ENCODE data around the gene CSRP2. TPM values are rescaled to one million over a fixed set of nuclear protein-coding genes. Genes with fewer than 3 reads are reported as not detected.
A peak's percentile ranks its signal among the peaks of the same experiment; 100 is the strongest.

Gene CSRP2
- total RNA-seq = 10 to 100 TPM; 75.0 to 93.5 TPM

DNA sequence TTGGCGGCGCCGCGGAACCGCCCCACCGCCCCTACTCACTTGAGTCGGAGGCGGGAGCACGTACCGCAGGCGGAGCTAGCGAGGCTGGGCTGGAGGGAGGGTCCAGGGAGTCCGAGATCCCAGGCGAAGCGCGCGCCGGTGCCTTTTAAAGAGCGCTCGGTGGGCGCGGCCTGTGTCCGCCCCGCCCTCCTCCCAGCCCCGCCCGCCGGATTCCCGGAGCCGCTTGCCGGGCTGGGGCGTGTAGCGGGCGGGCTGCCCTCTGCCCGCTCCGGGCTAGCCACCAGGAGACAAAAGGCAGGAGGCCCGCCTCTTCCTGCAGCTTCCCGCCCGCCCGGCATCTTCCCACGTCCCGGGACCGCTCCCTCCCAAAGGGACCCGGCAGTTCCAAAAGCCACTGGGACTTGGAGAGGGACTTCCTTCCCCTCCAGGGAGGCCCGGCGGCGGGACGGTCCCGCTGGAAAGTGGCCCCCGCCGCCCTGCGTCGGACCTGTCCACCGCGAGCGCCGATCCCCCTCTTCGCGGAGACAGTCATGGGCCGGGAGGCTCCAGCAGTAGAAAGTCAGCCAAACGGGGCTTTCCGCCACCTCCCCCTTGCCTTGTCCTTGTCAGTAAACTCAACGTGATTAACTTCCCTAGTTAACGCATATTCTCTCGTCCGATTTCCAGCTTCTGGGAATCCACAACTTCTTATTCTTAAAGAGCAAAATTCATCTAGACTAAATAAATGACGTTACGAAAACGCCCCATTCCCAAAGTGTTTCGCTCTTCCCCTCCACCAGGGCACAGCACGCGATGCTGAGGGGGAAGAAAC is at the start of gene CSRP2:
TSS of gene CSRP2 (minus strand) at position 121 of the 811 bp plus-strand sequence. CDS start 12,759 bp downstream, outside the sequence.
- no peaks in the 10 kb centered on the region for H3K36me3 ChIP-seq
- no peaks in the 10 kb centered on the region for H3K27me3 ChIP-seq (replicated peaks; ENCODE audit: insufficient read depth)
- ATAC-seq (ENCODE audit: insufficient number of reproducible peaks, low FRiP score, low read depth) = peak; percentile 87
- no peaks in the 10 kb centered on the region for H3K9me3 ChIP-seq
- TF ChIP-seq, protein P1, sequence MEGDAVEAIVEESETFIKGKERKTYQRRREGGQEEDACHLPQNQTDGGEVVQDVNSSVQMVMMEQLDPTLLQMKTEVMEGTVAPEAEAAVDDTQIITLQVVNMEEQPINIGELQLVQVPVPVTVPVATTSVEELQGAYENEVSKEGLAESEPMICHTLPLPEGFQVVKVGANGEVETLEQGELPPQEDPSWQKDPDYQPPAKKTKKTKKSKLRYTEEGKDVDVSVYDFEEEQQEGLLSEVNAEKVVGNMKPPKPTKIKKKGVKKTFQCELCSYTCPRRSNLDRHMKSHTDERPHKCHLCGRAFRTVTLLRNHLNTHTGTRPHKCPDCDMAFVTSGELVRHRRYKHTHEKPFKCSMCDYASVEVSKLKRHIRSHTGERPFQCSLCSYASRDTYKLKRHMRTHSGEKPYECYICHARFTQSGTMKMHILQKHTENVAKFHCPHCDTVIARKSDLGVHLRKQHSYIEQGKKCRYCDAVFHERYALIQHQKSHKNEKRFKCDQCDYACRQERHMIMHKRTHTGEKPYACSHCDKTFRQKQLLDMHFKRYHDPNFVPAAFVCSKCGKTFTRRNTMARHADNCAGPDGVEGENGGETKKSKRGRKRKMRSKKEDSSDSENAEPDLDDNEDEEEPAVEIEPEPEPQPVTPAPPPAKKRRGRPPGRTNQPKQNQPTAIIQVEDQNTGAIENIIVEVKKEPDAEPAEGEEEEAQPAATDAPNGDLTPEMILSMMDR (IDR thresholded peaks at IDR 0.05) = peak; percentile 65
- DNase-seq (ENCODE audit: low spot score) = peak; percentile 74
- peaks cover 10 to 49% of the 10 kb centered on the region in 2 donors for H3K4me1 ChIP-seq (ENCODE audit: control insufficient read depth in 1 of 2, low read depth in 2 of 2)
- peak within 1 kb of the TSS; percentile 96 to 98 for H3K27ac ChIP-seq
- H3K4me3 ChIP-seq = peak within 1 kb of the TSS; percentile 92

DNA sequence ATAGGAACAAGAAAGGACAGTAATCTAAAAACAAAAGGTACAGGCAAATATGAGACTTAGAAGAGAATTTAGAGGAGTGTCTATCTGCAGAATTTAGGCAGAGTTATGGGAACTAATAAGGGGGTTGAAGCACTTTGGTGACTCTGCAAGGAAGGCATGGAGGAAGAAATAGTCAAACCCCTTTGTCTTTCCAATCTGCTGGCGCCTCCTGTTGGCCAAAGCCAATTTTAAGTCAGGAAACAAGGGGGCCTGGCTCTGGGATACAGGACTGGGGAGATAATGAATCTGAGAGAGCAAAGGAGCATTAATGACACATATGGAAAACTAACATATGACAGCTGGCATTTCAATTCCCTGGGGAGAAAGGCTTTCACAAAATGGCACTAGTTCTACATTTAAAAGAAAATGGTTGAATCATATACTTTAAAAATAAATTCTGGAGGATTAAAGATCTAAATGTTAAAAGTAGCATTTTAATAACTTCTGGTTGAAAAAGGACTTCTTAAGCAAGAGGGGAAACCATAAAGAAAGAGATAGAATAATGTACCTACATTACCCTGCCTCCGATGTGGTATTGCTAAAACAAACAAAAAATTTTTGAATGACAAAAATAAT is 48.5 kb upstream of the CSRP2 start:
- DNase-seq (ENCODE audit: low spot score) (no peak), ATAC-seq (ENCODE audit: insufficient number of reproducible peaks, low FRiP score, low read depth) (no peak)
- no peak overlapping the region for H3K4me3 ChIP-seq
- no peaks in the 10 kb centered on the region for H3K36me3 ChIP-seq
- peaks cover 7 to 10% of the 10 kb centered on the region in 2 donors for H3K4me1 ChIP-seq (ENCODE audit: control insufficient read depth in 1 of 2, low read depth in 2 of 2)
- H3K27me3 ChIP-seq (replicated peaks; ENCODE audit: insufficient read depth) = no peaks in the 10 kb centered on the region
- H3K27ac ChIP-seq = no peak overlapping the region
- H3K9me3 ChIP-seq = no peaks in the 10 kb centered on the region
- TF ChIP-seq, protein P1 (IDR thresholded peaks at IDR 0.05) = no peak

DNA sequence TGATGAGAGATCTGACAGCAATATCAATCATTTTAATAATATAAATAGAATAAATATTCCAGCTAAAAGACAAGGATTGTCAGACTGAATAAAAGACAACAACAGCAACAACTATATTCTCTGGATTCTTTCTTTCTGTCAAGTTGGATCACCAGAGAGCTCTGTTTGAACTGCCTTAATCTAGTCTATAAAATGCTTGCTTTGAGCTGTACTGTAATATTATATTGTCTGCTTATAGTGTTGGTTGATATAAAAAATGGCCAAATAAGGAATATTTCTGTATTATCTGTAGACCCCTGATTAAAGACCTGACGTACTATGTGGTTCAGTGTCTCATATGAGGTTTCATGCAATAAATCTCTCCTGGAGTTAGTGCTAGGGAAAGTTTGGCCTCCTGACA is 46.3 kb upstream of the CSRP2 start:
- ATAC-seq (ENCODE audit: insufficient number of reproducible peaks, low FRiP score, low read depth) = no peak
- Histone ChIP-seq H3K9me3 (no peaks in the 10 kb centered on the region), H3K4me1 (ENCODE audit: control insufficient read depth in 1 of 2, low read depth in 2 of 2) (peaks cover 18 to 31% of the 10 kb centered on the region in 2 donors), H3K4me3 (no peak overlapping the region), H3K36me3 (no peaks in the 10 kb centered on the region), H3K27ac (no peak overlapping the region), H3K27me3 (replicated peaks; ENCODE audit: insufficient read depth) (no peaks in the 10 kb centered on the region)
- no peak for DNase-seq (ENCODE audit: low spot score)
- TF ChIP-seq, protein P1 (IDR thresholded peaks at IDR 0.05) = no peak

DNA sequence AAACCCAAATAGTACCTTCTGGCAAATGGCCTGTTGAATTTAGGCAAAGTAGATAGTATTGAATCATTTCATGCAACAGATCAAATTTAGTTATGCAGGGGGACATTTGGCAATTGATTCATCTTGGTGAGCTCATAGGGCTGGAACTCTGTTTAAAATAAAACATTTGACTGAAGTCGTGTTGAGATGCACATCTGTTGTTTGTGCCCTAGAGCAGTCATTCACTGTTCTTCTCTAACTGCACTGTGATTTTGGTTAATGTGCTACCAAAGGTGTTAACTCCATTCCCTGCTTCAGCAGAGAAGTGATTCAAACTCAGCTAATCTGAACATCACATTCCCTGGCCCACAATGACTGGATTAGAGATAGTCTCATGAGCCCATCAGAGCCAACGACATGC is 44.0 kb upstream of the CSRP2 start:
- Histone ChIP-seq H3K27me3 (replicated peaks; ENCODE audit: insufficient read depth) (no peaks in the 10 kb centered on the region), H3K4me3 (no peak overlapping the region), H3K27ac (peak overlapping the region; percentile 79 to 81), H3K9me3 (no peaks in the 10 kb centered on the region), H3K4me1 (ENCODE audit: control insufficient read depth in 1 of 2, low read depth in 2 of 2) (peaks cover 18 to 41% of the 10 kb centered on the region in 2 donors), H3K36me3 (no peaks in the 10 kb centered on the region)
- TF ChIP-seq, protein P1 (IDR thresholded peaks at IDR 0.05) = no peak
- DNase-seq (ENCODE audit: low spot score) (no peak), ATAC-seq (ENCODE audit: insufficient number of reproducible peaks, low FRiP score, low read depth) (no peak)

DNA sequence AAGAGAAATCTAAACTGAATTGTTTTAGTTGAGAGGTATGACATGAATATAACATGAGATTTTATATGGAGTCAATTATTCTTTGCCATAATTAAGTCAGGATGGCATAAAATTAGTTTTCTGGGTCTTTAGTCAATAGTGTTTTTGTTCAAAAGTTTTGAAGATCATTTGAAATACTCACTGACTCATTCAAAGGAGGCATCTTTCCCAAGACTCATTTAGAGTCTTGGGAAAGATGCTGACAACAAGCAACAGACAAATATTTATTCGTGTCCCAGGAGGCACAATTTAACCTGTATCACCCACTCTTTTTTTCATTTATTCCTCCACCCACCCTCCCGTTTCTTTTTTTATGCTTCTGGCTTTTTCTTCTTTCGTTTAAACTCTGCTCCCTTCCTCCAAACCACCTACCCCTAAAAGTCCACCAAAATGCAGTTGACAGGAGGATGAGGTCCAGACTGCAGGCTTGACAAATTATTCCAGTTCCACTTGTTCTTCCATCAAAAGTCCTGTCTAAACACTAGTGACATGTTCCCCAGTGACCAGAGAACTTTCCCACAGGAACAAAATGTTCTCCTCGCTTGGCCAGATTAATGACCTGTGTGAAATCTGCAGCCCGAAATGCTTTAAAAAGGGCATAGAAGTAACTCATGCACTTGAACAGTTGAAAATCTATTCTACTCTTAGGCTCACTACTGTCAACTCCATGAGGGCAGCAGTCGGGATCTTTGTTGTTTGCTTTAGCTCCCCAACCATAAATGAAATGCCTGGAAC is 43.3 kb upstream of the CSRP2 start:
- ATAC-seq (ENCODE audit: insufficient number of reproducible peaks, low FRiP score, low read depth) = peak; percentile 73
- no peak for DNase-seq (ENCODE audit: low spot score)
- H3K4me1 ChIP-seq (ENCODE audit: control insufficient read depth in 1 of 2, low read depth in 2 of 2) = peaks cover 18 to 42% of the 10 kb centered on the region in 2 donors
- no peaks in the 10 kb centered on the region for H3K27me3 ChIP-seq (replicated peaks; ENCODE audit: insufficient read depth)
- TF ChIP-seq, protein P1 (IDR thresholded peaks at IDR 0.05) = no peak
- no peaks in the 10 kb centered on the region for H3K36me3 ChIP-seq
- peak overlapping the region; percentile 79 to 81 for H3K27ac ChIP-seq
- H3K9me3 ChIP-seq = no peaks in the 10 kb centered on the region
- no peak overlapping the region for H3K4me3 ChIP-seq
